ENCODE data around the gene GPR183. TPM values are rescaled to one million over a fixed set of nuclear protein-coding genes. Genes with fewer than 3 reads are reported as not detected.

GPR183 gene
- total RNA-seq, 1 donor from 2014 or later: 12.0 TPM

- Histone ChIP-seq H3K4me1 (peaks cover 18% of the 10 kb centered on the region), H3K9me3 (no peaks in the 10 kb centered on the region), H3K27me3 (no peaks in the 10 kb centered on the region), H3K27ac (no peak overlapping the region), H3K4me3 (no peak overlapping the region), H3K36me3 (peaks cover 0 to 6% of the 10 kb centered on the region in 2 donors)
- no peak for TF ChIP-seq CTCF (IDR thresholded peaks at IDR 0.05)
- no peak for TF ChIP-seq POLR2A (IDR thresholded peaks at IDR 0.05)
- TF ChIP-seq POLR2AphosphoS5 (IDR thresholded peaks at IDR 0.05; ENCODE audit: insufficient read depth in 1 of 2, low read depth in 1 of 2): no peak
- DNase-seq (ENCODE audit: extremely low spot score in 2 of 2): no peak
- intact Hi-C loops (cut with DNase I): no loop called here
These were observed 17.9 kb downstream of the GPR183 start for GRCh38 chr13:99289271-99289670.

- intact Hi-C loops (cut with DNase I): no loop called here
- no peak for DNase-seq (ENCODE audit: extremely low spot score in 2 of 2)
- no peak overlapping the region for H3K27ac ChIP-seq
- H3K4me3 ChIP-seq: no peak overlapping the region
- no peak for TF ChIP-seq POLR2A (IDR thresholded peaks at IDR 0.05)
- no peak for TF ChIP-seq POLR2AphosphoS5 (IDR thresholded peaks at IDR 0.05; ENCODE audit: insufficient read depth in 1 of 2, low read depth in 1 of 2)
- H3K36me3 ChIP-seq: peaks cover 0 to 5% of the 10 kb centered on the region in 2 donors
- H3K27me3 ChIP-seq: no peaks in the 10 kb centered on the region
- H3K4me1 ChIP-seq: peaks cover 29% of the 10 kb centered on the region
- H3K9me3 ChIP-seq: no peaks in the 10 kb centered on the region
These were observed 19.1 kb downstream of the GPR183 start for GRCh38 chr13:99288089-99288488.

GRCh38 chr13:99287551-99287950, 19.6 kb downstream of the GPR183 start:
- Histone ChIP-seq H3K9me3 (no peaks in the 10 kb centered on the region), H3K4me3 (no peak overlapping the region), H3K27ac (no peak overlapping the region), H3K36me3 (no peaks in the 10 kb centered on the region), H3K27me3 (no peaks in the 10 kb centered on the region), H3K4me1 (peaks cover 35% of the 10 kb centered on the region)
- no peak for DNase-seq (ENCODE audit: extremely low spot score in 2 of 2)
- TF ChIP-seq POLR2AphosphoS5 (IDR thresholded peaks at IDR 0.05; ENCODE audit: insufficient read depth in 1 of 2, low read depth in 1 of 2): no peak
- no peak for TF ChIP-seq CTCF (IDR thresholded peaks at IDR 0.05)
- no peak for TF ChIP-seq POLR2A (IDR thresholded peaks at IDR 0.05)
- intact Hi-C loops (cut with DNase I): no loop called here

GRCh38 chr13:99285432-99286182, 21.6 kb downstream of the GPR183 start:
- DNase-seq (ENCODE audit: extremely low spot score in 2 of 2): no peak
- no peak overlapping the region for H3K4me3 ChIP-seq
- H3K9me3 ChIP-seq: no peaks in the 10 kb centered on the region
- intact Hi-C loops (cut with DNase I): no loop called here
- no peaks in the 10 kb centered on the region for H3K36me3 ChIP-seq
- TF ChIP-seq POLR2A (IDR thresholded peaks at IDR 0.05) (no peak), CTCF (IDR thresholded peaks at IDR 0.05) (no peak), POLR2AphosphoS5 (IDR thresholded peaks at IDR 0.05; ENCODE audit: insufficient read depth in 1 of 2, low read depth in 1 of 2) (no peak)
- peaks cover 48% of the 10 kb centered on the region for H3K4me1 ChIP-seq
- no peaks in the 10 kb centered on the region for H3K27me3 ChIP-seq
- no peak overlapping the region for H3K27ac ChIP-seq

GRCh38 chr13:99282264-99283231, 24.7 kb downstream of the GPR183 start:
- no peak for DNase-seq (ENCODE audit: extremely low spot score in 2 of 2)
- Histone ChIP-seq H3K27ac (peak overlapping the region; percentile 55), H3K36me3 (no peaks in the 10 kb centered on the region), H3K4me1 (peaks cover 42% of the 10 kb centered on the region), H3K4me3 (no peak overlapping the region), H3K27me3 (no peaks in the 10 kb centered on the region), H3K9me3 (no peaks in the 10 kb centered on the region)
- no peak for TF ChIP-seq POLR2AphosphoS5 (IDR thresholded peaks at IDR 0.05; ENCODE audit: insufficient read depth in 1 of 2, low read depth in 1 of 2)
- no peak for TF ChIP-seq POLR2A (IDR thresholded peaks at IDR 0.05)
- TF ChIP-seq CTCF (IDR thresholded peaks at IDR 0.05): no peak
- intact Hi-C loops (cut with DNase I): no loop called here

Data from vagina (tissue), 2 donors.